NCI-H2107 treated with DMSO at 0.1 percent for 48 hours (cell line): Measurements from ENCODE around the gene ENOX1.

ENCODE experiments used
- DNase-seq: peaks from one replicate; lab custom pipeline; 2025; ENCODE audit not compliant: unreplicated experiment; lab: John Stamatoyannopoulos, UW

The ENOX1 gene

DNA sequence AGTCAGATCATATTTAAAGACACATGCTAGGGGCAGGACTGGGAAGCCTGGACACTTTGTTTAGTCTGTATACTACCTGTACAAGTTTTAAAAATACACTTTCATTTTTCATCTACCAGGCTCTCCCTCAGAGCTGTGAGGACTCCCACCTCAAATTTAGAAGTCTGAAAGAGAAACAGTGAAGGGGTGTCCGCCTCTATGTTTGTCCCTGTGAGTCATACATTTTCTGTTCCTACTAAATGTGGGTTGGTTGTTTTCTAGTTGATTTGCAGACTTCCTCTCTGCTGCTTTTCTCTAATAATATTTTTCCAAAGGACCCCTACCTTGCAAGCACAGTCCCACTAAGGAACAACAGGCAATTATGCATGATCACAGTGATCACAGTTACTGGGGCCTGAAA is 110.5 kb downstream of the ENOX1 start:
- no peak for DNase-seq

DNA sequence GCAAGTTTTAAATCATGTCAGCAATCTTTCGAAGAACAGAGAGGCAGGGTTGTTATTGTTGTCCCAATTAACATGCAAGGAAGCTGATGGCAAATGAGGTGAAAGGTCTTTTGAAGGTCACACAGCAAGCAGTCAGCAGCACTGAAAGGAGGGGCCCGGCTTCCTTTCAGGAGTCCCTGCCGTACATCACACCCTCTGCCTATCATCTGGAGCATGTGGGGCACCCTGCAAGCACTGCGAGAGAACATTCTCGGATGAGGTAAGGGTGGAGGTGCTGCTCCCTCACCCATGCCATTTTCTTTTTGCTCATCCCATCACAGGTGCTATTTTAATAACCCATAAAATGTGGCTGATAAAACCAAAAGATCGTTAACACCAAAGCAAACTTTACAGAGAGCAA is 111.2 kb downstream of the ENOX1 start:
- DNase-seq = no peak

DNA sequence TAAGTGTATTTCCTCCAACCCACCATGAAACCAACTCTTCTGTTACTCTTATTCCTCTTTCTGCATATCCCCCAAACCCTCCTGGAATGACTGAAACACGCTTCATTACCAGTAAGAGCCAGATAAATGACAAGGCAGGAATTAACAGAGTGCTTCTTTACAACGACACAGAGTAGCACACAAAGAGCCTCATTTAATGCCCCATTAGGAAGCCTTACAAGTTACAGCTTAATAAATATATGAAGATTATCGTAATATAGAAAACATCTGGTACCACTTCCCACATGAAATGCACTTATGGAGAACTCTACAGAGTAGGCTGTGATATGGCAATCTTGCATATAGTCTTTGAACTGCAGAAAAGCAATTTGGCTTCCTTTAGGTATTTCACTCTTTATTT is 116.8 kb downstream of the ENOX1 start:
- no peak for DNase-seq

DNA sequence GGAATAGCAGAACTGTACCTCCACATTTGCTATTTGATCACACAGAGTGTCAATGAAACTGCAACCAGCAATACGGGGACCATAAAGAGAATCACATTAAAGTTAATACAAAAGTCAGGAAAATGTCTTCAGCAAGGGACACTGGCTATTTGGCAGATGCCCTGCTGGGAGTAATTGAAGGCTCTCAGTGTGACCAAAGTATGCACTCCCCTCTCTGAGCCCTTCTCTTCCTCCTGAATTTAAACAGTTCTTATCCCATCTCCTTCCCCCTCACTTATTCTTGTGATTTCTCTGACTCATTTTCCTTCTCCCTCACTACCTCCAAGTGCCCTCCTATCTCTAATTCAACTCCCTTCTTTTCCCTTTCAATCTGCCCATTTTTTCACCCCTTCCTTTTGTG is 117.7 kb downstream of the ENOX1 start:
- no peak for DNase-seq

DNA sequence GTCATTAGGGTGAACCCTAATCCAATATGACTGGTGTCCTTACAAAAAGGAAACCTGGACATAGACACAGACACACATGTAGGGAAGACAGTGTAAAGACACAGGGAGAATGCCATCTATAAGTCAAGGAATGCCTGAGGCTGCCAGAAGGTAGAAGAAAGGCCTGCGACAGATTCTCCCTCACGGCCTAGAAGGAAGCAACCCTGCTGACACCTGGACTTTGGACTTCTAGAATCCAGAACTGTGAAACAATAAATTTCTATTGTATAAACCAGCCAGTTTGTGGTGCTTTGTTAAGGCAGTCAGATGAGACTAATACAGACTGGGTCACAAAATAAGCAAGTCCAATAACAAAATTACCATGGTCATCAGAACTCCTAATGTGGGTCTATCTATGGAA is 120.4 kb downstream of the ENOX1 start:
- DNase-seq = no peak

DNA sequence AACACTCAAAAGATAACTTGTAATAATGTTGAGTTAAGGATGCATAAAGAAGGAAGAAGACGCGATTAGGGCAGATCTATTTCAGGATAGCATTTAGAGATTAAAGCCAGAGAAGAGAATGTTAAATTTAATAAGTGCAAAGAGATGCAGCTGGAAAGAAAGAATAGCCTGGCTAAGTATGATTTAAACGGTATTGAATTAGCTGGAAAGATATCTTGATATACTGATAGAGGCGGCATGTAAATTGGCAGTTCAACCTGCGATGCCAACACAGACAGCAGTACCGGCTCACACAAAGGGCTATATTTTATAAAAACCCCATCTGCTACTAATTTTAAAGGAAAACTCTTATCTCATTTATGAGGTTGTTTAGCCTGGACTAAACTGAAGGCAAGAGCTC is 121.4 kb downstream of the ENOX1 start:
- no peak for DNase-seq

DNA sequence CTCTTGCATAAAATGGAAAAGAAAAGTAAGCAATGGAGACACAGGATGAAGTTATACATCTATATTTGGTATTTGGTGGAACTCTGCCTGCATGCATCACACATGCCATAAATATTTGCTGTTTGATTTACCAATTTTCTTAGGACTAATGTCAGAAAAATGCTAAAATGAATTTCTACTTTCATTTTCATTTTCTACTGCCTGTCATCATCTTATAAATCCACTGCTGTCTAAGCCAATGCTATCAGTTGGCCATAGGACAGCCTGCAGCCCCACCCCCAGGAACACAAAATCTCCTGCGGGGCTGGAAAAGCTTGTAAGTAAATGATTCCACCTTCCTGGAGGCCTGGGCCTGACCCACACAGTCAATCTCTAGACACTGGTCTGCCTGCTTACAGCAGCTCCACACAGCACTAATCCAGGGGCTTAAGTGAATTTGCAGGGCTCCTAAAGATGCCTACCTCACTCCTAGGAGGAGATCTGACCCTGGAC is 122.0 kb downstream of the ENOX1 start:
- no peak for DNase-seq

DNA sequence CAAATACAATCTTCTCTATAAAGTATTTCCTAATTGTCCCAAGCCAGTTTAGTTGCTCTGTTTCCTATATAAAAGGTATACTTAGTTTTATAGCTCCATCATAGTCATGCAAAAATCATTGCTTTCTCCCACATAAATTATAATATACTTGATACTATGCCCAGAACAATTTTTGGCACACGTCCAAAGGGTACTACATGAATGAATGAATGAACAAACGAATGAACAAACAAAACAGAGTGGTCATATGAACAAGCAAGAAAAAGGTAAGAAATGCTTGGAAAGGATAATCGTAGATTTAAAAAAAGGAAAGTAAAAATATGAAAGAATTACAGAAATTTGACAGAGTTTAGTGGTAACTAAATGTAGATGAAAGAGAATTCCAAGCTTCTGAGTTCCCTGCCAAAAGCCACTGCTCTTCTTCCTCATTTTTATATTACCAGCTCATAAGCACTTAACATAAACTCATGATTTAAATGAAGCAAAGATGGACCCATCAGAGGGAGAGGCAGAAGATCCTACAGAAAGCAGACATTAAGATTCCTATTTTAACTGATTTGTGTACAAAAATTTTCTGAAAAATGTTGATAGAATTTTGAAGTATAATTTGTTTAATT is 123.2 kb downstream of the ENOX1 start:
- no peak for DNase-seq

DNA sequence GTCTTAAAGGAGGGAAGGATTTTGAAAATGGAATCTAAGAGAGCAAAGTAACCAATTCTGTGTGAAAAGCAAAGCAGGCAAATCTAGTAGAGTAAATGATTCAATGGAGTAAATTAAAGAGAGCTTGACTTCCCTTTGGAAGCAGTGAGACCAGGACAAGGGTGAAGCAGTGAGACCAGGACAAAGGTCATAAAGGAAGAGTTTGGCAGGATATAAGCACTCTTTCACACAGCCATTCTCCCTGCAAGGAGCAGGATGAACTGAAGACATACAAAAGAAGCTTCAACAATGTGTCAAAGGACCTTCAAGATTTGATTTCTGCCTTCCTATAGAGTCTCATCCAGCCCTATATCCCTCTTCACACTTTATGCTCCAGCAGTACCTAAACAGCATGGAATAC is 123.8 kb downstream of the ENOX1 start:
- DNase-seq = no peak

DNA sequence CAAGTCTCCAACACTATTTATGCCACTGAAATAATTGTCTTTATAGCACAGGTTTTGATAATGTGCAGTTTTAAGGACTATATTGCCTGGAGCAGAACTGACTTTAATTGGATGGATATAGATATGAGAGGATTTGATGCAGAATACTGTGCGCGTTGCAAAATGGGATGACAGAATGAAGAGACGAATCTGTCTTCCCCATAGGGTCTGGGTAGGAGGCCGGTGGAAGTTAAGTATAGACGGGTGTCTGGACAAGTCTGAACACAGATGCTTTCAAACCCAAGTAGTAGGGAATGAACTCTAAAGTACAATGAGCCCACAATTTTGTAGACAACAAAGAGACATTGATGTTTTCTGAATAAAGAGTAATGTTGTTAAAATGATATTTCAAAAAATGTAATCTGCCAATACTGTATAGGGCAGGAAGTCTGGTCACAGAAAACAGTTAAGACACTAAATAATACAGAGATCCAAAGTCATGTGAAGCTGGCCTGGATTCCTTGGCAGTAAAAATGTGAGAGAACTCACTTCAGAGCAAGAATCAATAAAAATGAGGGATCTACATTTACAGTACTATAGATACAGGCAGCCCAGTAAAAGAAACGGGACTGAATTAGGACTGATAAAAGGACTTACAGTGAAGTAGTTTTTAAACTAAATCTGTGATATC is 125.5 kb downstream of the ENOX1 start:
- DNase-seq = no peak

DNA sequence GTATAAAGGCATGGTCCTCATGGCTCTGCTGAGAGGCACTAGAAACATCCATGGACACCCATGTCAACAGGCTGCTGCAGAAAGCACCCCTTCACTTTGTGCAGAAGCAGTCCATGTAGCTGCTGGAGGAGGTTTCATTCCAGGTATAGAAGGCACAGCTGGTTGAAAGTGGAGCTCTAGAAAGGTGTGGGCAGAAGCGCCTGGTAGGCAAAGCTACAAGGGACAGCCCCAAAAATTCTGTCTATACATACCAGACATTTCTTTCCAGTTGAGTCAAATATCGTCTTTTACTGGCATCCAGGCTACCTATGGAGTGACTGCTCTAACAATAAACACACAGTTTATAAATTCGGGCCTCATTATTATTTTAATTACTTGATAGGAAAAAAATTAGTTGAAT is 129.3 kb downstream of the ENOX1 start:
- no peak for DNase-seq

DNA sequence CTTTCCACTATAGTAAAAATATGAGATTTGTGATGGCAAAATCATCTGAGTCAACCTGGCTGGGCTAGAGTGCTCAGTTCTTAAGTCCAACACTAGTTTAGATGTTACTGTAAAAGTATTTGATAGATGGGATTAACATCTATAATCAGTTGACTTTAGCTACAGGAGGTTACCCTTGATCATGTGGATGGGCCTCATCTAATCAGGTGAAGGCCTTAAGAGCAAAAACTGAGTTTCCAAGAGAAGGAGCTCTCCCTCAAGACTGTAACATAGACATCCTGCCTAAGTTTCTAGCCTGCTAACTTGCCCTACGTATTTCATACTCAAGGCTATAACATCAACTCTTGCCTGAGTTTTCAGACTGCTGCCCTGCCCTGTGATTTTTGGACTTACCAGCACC is 132.8 kb downstream of the ENOX1 start:
- no peak for DNase-seq

DNA sequence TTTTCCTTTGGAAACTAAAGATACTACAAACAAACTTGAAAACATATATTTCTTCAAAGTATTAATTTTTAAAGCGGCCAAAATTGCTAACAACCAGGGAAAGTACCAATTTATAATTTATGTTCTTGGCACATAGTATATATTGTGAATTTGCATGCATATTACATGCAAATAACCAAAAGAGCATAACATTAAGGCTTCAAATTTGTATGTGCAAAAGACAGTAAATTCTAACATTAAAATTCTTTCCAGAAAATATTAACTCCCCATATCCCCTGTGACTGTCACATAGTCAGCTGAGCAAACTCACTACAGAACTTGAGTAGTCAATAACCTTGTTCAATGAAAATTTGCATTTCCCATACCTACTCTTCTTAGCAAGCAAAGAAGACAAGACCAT is 133.4 kb downstream of the ENOX1 start:
- DNase-seq = no peak

DNA sequence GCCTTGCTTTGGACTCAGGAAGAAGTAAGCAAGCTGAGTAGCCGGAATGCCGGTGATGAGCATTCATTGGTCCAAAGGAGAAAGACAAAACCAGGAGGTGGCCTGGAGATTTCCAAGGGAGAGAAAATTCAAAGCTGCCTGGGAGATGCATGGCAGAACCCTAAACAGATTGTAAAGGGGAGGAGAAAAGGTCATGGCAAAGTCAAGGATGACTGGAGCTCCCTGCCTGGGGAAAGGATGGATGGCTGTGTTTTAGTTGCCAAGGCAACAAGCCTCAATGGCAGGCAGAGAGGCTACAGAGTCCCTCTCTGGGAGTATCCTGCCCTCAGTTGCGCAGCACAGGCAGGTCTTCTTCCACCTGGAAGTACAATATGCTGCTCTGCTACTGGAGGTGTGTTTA is 134.0 kb downstream of the ENOX1 start:
- no peak for DNase-seq

DNA sequence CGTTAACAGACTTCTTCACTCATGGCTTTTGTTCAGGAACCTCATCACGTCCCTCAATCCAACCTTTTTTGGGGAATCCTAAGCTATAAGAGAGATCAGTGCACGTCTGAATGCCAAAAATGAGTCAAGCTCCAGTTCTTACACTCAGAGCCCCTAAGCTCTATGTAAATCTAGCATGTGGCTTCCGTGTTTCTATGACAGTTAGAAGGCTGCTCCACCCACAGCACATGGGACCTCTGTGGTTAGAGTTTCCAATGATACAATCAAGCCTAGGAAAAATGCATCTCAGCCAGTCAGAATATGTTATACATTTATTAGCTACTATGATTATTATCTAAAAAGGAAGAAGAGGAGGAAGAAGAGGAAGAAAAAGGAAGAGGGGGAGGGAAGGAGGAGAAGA is 135.9 kb downstream of the ENOX1 start:
- no peak for DNase-seq

DNA sequence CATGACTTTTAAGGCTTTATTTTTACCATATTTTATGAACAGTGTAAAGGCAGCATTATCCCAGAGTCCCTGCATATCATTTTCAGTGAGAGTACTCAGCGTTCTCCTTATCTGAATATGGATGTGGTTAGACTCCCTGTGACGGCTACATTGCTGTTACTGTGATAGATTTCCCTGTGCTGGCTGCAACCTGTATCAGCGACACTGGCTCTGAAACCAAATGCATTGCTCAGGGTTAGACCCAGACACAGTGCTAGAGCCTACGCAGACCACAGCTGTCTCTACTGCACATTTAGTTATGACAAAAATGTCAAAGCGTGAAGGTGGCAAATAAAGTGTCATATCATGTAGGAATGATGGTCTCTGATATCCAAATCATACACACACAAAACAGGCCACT is 138.0 kb downstream of the ENOX1 start:
- no peak for DNase-seq

DNA sequence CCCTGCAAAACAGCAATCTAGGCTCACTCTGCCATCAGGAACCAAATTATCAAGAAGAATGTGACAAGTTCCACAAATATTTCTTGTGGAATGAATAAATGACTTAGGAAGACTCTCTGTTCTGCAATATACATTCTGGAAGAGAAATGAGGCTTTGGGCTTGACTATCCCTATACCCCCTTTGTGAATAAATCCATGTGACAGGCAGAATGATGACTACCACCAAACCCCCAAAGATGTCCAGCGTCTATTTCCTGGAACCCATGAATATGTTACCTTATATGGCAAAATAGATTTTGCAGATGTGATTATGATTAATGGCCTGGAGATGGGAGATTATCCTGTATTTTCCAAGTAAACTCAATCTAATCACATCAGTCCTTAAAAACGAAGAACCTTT is 139.3 kb downstream of the ENOX1 start:
- no peak for DNase-seq

DNA sequence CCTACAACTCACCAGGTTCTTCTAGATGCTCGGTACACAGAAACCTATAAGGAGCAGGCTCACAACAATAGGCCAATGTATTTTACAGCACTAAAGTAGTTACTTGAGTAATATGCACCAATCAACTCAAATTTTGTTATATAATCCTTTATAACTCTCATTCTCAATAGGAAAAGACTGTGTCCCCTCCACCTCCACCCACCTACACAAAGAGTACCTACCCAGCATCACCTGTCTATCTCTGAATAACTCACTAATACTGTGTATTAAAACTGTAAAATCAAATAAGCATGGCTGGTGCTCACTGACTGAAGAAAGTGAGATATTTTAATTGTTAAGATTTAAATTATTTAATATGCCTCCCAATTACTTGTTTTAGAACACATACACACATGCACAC is 146.3 kb downstream of the ENOX1 start:
- DNase-seq = no peak

DNA sequence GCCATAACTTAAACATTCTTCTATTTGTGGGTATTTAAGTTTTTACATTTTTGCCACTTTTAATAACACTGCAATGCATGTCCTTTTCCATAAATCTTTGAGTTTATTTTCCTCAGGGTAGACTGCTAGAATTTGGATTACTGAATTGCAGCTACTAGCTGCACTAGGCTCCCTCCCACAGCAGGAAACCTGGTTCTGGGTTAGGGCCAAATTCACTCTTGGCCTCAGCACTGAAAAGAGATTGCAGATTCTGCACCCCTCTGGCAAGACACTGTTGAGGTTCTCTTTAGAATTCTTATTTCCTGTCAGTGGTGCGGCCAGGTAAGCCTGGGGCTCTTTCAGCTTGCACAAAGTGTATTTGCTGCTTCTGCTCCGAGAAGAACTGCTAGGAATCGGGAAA is 155.7 kb downstream of the ENOX1 start:
- no peak for DNase-seq

DNA sequence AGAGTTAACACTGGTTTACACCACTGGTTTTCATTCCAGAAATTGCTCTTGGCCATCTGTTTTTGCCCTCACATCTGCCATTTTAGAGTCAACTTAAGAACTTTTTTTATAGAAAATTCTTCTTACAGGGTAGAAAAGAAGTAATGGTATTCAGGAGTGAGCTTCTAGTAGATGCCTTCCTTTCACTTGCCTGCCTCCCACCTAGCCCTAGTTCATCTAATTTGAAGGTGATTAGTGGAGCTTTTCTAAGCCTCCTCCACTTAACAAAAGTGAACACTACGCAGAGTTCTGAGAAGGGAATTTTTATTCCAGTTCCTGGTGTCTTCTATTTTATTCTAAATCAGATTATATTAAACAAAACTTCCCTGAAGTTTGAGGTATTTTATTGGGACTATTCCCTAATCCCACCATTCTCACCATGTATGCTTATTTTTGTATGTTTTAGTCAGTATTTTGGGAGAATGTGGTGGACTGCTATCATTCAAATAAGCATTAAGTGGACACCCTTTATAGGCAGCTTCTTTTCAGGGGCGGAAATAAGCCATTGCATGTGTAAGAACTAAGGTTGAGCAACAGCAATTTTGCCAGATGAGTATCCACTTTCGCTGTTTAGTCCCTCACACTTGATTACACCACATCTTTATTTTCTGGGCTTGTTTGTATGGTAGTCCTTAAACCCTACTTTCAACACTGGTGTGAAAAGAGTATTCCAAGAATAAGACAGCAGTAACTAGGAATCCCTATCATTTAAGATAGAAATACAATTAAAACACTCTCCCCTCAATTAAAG is 156.9 kb downstream of the ENOX1 start:
- no peak for DNase-seq

DNA sequence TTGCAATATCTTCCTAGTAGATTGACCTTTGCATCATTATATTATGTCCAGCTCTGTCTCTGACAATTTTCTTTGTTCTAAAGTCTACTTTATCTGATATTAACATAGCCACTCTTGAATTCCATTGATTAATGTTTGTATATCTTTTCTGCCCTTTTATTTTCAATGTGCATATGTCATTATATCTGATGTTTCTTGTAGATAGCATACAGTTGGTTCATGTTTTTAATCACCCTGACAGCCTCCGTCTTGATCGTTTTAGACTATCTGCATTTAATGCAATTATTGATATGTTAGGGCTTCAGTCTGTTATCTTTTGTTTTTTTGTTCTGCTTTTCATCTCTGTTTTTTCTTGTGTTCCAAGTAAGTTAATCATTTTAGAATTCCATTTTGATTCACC is 159.8 kb downstream of the ENOX1 start:
- DNase-seq = no peak

DNA sequence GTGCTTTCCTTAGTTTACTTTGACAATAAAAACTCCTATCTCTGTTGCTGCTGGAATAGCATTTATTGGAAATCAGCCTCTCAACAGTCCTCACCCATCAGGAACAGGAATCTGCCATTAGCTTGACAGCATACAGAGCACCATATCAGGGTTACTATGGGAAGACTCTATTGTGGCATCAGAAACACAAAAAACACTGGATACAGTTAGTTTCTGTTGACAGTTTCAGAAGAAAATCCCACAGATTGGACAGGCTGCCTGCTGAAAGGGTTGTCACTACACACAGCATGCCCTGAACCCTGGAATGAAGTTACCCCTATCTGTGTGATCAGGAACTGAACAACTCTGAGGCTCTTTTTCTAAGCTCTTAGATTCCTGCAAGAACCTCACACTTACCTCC is 172.7 kb downstream of the ENOX1 start:
- DNase-seq = no peak
